NCI-H2107 treated with DMSO at 0.1 percent for 48 hours (cell line): ENCODE measurements around the gene PALD1.

ENCODE experiments used
- DNase-seq: peaks from one replicate; lab custom pipeline; 2025; ENCODE audit not compliant: unreplicated experiment; lab: John Stamatoyannopoulos, UW

Gene PALD1

DNA sequence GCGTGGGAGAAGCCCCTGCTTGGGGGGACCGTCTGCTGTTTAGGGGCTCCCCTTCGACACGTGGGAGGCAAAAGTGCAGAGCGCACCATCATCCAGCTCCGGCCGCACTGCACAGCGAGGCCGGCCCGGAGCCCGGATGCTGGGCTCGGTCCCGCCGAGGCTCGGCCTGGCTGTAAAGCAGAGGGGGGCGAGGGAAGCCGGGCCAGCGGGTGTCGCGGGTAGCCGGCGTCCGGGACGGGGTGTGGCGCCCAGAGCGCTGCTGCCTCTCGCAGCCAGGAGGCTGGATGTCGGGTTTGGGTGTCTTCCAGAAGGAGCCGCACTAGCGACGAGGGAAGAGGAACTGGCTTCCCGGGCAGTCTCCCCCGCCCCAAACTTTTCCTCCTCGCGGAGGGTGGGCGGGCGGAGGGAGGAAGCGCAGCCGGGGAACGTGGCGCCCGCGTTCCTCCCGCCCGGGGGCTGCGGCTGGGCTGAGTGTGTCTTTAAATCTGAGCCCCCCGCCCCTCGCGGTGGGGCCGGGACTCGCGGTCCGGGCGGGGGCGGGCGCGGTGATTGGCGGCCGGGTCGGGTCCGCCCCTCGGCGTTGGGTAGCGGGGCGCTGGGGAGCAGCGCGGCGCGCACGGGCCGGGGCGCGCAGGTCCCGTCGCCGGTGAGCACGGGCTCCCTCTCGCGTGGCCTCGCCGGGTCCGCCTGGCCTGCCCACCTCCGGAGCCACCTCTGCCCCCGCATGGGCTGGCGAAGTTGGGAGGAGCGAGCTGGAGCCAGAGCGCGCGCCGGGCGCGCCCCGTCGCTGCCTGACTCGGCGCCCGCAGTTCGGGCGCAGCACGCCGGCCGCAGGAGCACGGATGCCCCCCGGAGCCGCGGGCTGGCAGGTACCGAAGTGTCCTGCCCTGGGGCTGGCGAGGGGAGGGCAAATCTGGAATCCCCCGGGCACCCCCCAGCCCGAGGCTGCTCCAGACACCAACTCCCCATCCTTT is at the start of gene PALD1:
Gene PALD1 (plus strand): TSS at position 577 of the 974 bp plus-strand sequence. CDS start 47,185 bp downstream, outside the sequence.
- no peak for DNase-seq

DNA sequence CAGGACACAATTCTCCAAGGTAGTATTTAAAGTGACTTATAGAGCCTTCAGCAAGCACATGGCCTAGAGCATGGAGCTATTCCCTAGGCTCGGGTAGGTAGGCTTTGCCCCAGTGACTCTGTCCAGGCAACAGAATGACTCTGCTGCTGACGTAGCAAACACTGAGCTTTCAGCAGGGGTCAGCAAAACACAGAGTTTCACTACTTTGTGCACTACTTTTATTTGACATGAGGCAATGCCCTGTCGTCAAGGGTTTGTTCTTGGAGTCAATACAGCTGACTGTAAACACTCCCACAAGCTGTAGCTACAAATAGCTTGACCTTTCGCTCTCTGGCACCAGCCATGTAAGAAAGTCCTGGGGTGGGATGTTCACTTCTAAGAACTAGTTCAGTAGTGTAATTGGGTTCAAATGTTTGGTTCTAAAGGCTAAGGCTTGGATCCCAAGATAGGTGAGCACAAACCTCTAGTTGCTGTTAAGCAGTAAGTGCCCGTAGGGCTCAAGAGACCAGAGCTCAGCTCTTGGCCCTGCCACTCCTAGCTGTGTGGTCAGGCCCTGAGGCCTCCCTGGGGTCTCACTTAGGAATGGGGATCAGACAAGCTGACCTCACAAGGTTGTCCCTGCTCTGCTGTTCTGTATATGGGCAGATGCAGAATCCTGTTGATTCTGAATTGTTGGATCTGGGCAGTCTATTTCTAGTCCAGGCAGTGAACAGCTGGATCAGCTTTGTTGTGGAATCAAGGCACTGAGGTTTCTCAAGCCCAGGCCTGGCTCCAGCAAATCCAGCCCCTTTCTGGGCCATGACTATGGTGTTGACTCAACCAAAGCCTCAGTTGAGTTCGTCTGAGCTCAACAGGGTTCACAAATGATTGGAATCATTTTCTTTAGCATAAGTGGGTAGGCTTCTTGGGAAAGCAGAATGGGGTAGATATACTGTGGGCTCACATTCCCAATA is 47.8 kb upstream of the PALD1 start:
- DNase-seq = no peak

DNA sequence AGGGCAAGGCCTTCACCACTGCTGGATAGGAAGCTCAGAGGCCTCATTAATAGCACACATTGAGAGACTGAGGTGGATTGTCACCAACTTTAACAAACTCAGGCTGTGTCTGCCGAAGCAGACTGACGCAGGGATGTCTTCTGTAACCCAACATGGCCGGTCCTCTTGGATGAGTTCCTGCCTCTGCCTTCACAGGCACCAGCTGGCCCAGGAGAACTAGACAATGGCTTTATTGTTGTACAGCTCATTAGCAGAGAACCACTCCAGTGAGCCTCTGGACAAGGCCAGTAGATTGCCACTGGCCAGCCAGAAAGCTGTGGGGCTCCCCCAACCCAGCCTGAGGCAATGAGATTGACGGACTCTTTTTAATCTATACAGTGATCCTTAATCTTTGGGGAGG is 46.5 kb upstream of the PALD1 start:
- no peak for DNase-seq

DNA sequence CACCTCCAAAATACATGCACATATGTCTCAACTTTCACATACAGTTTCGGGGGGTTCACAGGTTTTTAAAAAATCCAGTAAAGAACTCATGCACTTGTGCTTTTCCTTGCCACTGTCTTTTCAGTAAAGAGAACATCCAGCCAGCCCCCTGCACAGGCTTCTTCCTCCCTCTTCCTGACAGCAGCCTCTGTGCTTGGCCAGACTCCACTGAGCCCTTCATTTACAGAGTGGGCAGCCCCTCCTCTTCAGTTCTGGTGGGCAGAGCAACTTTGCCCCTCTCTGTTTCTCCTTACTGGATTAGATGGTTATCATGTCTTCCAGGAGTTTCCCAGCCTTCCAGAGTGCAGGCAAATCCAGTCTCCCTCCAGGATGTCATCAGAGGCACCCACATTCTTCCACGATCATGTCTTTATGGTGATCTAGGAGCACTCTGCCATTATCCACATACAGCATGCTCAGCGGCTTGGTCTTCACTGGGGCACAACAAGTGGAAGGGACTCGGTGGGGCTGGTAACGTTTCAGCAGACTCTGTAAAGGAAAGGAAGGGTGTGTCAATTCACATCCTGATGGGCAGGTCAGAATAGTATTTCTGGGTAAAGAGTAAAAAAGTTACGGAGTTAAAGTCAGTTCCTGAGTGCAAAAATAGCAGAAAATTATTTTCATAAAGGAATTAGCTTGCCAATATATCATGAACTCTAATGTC is 45.9 kb upstream of the PALD1 start:
- no peak for DNase-seq

DNA sequence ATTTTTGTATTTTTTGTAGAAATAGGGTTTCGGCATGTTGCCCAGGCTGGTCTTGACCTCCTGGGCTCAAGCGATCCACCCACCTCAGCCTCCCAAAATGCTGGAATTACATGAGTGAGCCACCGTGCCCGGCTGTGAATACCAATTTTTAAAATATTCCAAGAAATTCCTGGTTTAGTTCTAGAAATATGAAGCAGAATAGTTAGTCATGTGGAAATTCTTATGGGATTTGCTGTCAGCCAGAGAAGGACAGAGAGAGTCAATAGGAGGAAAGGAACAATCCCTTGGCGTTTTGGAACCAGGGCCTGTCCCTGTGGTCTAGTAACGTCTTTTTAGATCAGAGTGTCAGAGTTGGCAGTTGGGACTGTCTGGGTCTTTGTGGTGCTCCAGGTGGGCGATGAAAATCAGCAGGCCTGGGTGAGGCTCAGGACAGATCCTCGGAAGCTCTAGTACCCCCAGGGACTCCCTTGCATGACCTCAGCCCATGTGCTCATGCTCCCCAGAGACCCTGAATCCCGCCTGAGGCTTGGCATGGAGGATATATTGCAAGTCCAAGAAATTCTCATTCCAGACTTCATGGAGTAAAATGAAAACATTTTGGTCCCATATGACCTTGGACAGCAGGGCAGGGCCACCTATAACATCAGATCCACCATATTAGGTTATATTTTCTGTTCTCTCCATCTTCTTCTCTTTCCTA is 44.8 kb upstream of the PALD1 start:
- DNase-seq = no peak

DNA sequence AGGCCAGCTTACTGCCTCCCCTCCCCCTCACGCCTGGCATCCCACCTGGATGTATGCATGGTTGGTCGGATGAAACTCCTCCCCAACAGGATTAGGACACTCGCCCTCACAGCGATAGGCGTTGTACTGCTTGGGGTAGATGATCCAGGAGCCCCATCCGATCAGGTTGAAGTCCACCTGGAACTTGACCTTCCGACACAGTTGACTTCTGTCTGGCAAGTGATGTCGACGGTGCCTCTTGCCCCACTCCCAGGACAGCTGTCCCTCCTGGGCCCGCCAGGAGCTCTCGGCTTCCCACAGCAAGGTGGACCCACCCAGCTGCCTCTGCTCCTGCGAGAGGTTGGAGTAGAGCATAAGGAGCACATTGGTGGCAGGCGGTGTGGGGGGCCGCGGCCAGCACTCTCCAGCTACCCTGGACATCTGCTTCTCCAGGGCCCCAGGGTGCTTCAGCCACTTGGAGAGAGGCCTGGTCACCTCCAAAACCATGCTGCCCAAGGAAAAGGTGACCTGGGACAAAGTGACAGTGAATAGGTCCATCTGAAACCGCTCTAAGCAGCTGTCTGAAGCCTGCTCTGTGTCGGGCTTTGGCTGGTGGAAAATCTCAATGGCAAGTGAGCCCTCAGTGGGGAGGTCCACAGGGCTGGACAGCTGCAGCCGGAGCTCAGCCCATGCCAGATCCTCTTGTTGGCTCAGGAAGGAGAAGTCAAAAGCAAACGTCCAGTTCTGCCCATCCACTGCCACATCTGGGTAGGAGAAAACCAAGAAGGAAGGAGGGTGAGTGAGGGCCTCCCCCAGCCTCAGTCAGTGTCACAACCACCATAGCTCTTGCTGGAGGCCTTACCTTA is 43.1 kb upstream of the PALD1 start:
- DNase-seq = no peak

DNA sequence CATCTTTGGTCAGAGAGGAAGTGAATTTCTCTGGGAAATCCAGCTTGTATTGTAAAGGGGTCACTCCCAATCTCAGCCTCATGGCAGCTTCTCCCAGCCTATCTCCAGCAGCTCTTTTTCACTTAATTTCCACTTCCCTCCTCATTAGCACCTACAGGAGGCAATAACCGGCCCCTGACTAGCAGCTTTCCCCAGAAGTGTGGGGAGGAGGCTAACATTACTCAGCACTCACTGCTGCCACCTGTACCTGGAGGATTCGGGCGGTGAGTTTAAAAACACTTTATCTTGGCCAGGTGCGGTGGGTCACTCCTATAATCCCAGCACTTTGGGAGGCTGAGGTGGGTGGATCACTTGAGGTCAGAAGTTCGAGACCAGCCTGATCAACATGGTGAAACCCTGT is 40.8 kb upstream of the PALD1 start:
- DNase-seq = no peak

DNA sequence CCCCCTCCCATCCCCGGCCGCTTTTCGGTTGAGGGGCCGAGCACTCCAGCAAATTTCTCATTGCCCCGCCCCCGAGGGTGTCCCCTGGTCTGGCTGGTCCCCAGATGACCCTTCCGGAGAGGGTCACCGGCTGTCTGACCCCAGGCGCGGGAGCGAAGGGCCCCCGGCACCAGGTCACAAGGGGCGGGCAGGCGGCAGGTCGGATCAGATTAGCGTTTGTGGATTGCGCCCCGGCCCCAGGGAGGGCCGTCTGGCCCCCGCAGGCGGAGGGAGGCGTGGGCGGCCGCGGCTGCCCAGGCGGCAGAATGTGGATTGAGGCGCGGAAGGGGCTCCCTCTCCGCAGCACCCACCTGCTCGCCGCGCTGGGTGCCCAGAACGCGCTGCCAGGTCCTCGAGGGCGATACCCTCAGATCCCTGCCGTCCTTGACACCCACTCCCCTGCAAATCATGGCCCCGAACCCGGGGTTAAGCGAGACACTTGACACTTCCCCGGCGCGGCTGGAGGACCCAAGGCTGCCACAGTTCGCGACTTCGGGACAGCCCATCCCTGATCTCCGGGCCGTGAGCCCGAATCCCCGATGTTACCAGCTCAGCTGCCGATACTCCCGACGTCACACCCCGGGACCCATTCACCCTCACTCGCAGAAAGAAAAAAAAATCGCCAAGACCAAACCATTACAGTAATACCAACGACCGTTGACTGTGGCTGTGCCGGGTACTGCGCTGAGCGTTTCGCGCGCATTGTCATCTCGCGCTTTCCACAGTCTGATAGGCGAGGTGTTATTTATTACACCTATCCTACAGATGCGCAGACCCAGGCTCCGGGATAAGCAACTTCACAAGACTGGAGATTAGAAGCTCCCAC is 38.0 kb upstream of the PALD1 start:
- no peak for DNase-seq

DNA sequence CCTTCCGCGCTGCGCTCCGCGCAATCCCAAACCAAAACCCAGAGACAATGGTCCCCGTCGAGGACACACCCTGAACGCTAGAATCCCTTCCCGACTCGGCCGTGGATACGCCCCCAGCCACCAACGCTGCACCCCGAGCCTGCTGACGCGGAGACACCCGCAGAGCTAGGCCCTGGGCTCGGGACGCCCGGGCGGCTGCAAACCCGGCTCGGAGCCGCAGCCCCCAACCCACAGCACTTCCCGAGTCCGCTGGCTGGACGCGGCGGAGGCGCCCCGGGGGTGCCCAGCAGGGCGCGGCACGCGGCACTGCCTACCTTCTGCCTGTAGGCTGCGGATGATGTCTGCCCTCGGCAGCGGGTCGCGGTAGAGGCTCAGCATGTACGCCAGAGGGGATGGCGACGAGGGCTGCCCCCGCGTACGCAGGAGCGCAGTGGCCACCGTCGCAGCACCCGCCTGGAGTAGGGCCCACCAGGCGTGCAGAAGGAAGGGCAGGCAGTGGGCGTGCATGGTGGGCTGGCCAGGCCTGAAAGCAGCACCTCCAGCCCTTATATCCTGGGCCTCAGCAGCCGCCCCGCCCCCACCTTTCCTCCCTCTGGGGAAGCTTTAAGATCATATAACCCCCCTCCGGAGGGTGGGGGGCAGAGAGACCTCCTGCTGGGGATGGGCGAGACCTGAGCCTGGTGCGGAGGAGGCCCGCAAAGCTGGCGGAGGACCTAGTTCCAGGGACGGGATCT is 37.2 kb upstream of the PALD1 start, which contains the start of gene NODAL:
Gene NODAL (minus strand): TSS at position 521 of the 734 bp plus-strand sequence. CDS start 14 bp downstream, at position 507.
- no peak for DNase-seq

DNA sequence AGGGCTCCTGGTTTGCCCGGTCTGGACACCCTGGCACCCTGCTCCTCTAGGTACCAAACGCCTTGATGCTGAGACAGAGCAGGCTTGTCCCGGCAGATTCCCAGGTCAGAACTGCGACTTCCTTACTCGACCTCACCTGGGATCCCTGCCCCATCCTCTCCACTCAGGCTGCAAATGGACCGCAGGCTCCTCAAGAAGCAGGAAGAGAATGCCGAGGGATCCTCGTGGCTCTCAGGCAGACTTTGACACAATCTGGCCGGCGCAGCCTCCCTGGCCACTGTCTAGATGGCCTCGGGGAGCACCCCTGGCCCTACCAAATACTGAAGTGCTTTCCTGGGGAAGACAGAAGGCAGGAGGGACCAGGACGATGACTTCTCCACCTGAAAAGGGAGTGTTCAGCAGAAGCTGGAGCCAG is 36.7 kb upstream of the PALD1 start:
- DNase-seq = no peak

DNA sequence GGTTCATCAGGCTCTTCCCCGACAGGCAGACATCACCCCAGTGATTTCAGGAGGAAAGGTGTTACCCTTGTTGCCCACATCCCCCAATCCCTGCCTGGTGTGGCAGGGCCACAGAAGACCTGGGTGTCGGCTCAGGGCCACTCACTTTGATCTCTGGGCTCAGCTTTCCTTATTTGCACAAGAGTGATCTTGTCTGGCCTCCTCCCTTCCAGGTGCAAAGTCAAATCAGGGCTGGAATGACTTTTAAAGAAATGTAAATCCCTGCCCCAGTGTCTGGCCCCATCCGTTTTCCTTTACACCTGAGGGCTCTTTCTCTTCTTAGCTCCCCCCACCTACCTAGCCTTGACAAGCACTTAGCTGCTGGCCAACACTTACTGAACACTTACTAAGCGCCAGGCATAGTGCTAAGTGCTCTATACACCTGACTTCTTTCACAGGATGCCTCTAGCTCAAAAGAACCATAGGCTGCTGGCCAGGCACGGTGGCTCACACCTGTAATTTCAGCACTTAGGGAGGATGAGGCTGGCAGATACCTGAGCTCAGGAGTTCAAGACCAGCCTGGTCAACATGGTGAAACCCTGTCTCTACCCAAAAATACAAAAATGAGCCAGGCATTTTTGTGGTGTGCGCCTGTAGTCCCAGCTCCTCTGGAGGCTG is 36.1 kb upstream of the PALD1 start:
- no peak for DNase-seq

DNA sequence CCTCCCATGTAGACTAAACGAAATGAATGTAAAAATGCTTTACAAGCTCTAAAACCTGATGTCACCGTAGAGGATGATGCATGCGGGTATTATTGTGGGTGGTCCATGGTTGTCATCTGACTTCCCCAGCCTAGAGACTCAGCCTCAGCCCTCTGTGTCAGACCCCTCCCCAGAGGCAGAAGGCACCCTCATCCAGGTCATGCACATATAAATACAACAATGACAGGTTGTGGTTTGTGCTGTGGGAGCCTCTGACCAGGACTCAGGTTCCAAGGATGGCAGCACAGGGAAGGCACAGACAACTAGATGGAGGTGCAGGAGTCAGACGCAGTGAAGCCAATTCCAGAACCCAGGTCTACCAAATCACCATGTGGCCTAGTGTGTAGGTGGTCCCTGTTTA is 33.8 kb upstream of the PALD1 start:
- DNase-seq = no peak

DNA sequence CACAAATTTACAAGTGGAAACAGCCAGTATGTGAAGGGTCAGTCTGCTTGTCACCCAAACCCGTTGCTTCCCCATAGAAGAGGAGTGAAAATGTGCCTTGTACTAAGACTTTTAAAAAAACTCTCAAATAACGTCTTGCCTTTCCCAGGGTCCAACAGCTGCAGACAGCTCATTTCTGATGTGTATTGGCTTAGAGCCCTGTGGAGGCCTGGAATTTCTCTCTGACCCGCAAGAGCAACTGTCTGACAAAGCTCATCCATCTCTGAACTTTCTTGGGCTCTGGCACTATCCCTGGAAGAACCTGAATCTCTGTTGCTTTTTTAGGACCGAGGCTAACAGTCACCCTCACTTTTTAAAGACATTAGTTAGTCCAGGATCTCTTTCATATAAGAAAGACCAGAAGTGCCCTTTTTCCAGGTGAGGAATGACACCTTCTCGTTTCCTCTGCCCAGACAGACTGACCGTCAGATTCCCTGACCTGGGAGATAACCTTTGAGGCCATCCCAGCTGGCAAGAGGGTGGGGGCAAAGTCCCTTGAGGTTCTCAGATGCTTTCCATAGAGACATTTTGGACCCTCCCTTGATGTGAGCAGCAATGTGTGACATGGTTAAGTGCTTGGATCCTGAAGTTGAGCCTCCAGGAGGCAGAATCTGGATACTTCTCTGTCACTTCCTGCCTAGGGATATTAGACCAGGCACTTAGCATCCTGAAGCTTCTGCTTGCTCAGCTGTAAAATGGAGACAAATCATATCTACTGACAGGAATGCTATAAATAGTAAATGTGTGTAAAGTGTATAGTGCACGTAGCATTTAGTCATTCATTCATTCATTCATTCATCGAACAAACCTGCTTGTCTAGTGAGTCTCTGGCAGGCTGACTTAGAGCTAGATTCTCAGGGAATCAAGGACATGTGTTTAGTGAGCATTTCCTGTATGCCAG is 32.6 kb upstream of the PALD1 start:
- no peak for DNase-seq

DNA sequence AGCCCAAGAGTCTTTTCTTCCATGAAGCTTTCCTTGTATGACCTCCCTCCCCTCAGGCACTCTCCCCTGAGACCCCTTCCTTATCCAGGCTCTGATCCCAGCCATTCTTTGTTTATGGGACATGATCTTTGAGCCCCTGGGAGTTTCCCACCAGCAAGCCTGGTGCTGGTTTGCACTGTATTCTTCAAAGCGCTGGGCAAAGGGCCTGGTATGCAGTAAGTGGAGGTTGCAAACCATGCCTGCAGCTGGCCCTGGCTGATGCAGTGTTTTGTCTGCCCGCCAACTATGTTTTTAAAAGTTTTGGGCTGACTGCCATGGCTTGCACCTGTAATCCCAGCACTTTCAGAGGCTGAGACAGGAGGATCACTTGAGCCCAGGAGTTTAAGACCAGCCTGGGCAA is 30.3 kb upstream of the PALD1 start:
- DNase-seq = no peak

DNA sequence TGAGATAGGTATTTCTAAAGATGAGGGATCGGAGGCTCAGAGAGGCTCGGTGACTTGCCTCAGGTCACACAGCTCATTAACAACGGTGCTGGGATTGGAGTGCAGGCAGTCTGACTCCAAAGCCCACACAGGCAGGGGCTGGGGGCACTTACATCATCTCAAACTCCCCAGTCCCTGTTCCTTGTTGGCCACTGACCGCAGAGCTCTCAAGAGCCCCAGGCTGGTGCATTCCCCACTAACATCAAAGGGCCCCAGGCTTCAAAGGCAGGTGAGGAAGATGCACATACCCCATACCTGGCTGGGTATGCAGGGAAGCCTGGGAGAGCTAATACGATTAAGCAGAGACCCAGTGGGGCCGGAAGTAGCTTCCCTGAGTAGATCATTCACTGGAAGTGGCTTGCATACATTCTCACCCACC is 23.3 kb upstream of the PALD1 start:
- no peak for DNase-seq

DNA sequence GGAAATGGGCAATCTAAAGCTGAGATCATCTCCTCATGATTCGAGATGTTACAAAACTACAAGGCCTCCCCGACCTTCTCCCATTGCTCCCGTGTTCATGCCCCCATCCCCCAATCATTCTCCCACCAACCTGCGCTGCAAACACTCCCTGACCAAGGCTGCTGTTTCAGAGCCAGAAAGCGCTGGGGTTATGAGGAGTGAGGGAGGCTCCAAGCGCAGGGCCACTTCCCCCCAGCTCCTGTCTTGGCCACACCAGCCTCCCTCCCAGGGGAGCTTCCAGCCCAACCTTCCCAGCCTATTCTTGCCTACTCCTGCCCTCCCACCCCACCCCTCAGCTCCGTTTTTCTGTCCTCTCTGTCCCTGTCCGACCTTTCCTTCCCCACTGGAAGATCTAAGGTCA is 22.4 kb upstream of the PALD1 start:
- DNase-seq = no peak
